Activated CD8-positive, alpha-beta memory T cell treated with anti-CD3 and anti-CD28 coated beads for 1 hour (primary cell): ENCODE data around the gene DNAJC22.
"Not testable (repeated sequence)": the region's sequence is repeated elsewhere in the genome, so short reads cannot be mapped to it uniquely, and the experiment has no call there.

Experiments
- DNase-seq, 2 donors: peaks; one replicate each; pipeline ENCODE4 v3.0.0-alpha.2; 2020; ENCODE audit warnings: low read depth in 1 of 2; ENCODE audit errors: extremely low read depth in 1 of 2

DNAJC22 gene

DNA sequence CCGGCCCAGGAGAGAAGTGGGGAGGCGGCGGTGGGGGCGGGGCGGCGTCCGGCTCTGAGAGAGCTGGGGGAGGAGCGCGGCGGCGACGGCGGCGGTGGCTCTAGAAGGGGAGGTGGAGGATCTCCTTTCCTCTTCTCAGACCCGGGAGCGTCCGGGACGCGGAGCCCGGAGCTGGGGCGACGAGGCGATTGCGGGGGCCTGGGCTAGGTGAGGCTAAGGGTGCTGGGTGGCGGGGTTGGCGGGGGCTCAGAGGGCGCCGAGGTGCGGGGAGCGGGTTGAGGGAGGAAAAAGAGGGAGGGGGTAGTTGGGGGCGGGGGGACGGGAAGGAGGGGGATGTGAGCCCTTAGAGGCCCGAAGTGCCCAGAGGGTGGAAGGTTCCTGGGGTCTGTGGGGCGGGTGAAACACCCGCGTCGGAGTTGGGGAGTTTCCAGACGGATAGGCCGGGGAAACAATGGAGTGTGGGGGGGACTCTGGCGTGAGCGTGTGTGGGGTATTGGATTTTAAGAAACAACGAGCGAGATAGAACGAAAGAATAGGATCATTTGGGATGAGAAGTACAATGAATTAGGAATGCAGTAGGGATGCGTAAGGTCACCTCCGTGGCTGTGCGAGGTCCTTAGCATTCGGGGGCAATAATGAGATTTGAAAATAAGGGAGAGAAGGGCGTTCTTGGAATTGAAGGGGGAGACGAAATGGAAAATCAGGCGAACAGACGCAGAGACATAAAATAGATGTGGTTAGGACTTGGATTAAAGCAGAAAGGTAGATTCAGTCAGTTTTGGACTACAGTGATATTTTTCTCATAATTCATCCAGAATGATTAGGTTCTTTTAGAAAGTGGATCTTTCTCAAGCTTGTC is 20.9 kb downstream of the DNAJC22 start, which contains the start of gene SPATS2:
Gene SPATS2 (plus strand): TSS at position 82 of the 859 bp plus-strand sequence. CDS start 93,551 bp downstream, outside the sequence.
- no peak for DNase-seq

- no peak for DNase-seq
These were observed 21.5 kb downstream of the DNAJC22 start for GRCh38 chr12:49368240-49368600.

GRCh38 chr12:49369411-49370145 is 22.9 kb downstream of the DNAJC22 start:
- DNase-seq: no peak

DNA sequence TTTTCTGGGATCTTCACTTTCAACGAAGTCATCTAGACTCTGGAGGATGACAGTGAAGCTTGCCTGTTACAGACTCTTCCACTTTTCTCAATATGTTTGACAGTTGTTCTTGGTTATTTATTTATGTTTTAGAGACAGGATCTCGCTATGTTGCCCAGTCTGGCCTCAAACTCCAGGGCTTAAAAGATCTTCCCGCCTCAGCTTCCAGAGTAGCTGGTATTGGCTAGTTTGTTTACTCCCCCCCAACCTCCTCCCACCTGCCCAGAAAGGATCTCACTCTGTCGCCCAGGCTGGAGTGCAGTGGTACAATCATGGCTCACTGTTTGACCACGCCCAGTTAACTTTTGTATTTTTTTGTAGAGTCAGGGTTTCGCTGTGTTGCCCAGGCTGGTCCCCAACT is 23.9 kb downstream of the DNAJC22 start:
- no peak for DNase-seq

DNA sequence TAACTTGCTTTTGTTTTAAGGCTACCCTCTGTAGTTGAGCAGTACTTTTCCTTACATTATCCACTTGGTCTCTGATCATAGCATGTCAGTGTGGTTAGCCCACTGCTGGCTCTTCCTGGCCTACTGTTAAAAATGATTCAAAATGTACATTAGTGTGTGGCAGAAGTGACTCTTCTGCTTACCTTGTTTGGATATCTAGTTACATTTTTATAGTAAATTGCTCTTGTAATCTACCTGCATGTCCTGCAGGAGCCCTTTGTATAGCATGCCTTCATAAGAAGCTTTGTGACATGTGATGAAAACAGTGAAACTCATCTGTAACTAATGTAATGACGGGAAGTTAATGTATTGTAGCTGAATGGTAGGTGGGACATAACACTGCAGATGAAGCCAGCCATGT is 28.7 kb downstream of the DNAJC22 start:
- DNase-seq: no peak

DNA sequence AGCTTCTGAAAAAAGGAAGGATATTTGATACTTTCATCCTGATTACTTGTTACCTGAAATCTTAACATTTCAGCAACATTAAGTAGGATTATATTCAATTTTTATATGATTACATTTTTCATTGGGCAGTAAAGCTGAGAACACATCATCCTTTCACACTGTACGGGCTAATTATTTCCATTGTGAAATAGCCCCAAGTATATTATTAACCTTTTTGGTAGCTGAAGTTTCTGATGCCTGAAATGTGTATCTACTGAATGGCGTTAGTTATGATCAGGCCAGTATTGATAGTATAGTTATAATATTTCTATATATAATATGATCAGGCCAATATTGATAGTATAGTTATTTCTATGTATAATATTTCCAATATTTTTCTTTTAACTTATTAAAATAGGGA is 30.7 kb downstream of the DNAJC22 start:
- no peak for DNase-seq

GRCh38 chr12:49380184-49380583 is 33.5 kb downstream of the DNAJC22 start:
- not testable (repeated sequence) for DNase-seq

DNA sequence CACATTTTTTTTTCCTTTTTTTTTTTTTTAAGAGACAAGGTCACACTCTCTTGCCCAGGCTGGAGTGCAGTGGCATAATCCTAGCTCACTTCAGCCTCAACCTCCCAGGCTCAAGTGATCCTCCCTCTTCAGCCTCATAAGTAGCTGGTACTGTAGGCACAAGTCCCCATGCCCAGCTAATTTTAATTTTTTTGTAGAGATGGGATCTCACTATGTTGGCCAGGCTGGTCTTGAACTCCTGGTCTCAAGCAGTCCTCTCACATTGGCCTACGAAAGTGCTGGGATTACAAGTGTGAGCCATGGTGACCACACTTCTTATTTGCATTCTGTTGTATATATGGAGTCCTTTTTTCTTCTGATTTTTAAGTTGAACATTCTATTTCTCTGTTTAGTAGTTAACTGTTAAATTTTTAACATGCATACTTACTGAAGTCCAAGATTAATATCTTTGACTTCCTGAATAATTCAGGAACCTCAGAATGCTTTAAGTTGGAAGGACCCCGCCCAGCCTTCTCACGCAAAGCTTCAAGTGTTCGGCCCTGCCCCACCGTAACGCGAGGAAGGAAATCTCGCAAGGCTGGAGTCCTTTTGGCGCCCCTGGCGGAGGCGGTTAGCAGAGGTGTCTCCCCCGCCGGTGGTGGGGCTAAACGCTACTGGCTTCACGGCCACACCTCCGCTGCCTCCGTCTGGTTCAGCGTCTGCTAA is 42.1 kb downstream of the DNAJC22 start:
- DNase-seq: peak; percentile 43 to 46

- DNase-seq: no peak
These were observed 42.7 kb downstream of the DNAJC22 start for GRCh38 chr12:49389387-49389703.

DNA sequence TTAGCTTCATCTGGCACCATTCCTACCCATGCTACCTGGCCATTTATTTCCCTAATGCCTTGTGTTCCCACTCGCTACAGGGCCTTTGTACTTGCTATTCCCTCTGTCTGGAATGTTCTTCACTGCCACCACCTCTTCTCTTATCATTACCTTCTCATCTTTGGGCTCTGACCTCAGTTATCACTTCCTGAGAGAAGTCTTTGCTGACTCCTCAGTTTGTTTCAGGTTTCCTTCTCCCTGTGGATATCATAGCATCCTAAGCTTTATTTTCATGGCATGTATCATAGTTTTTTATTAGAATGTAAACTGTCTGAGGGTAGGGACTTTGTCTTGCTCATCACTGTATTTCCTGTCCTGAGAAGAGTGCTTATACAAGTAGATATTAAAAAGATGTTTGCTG is 50.3 kb downstream of the DNAJC22 start:
- DNase-seq: no peak

DNA sequence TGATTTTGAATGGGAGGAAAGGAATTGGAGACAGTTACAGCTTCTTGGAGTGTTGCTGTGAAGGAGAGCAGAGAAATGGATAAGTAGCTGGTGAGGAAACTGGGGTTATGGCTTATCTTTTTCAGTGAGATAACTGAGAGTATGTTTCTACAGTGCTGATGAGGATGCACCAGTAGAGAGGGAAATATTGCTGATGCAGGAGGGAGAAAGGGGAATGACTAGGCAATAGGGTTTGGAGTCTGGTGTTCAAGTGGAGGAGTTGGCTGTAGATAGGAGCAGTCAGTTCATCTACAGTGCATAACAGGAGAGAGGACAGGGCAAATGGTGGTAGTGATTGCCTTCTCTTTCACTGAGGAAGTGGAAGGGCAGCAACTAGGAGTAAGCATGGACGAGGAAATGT is 53.6 kb downstream of the DNAJC22 start:
- no peak for DNase-seq
